ENCODE data around the gene BICDL1. TPM values are rescaled to one million over a fixed set of nuclear protein-coding genes. Genes with fewer than 3 reads are reported as not detected.

BICDL1 gene
- polyA plus RNA-seq, 1 of the 3 experiments (the other 2 are of a cell fraction): 0.35 TPM

GRCh38 chr12:120090206-120090605 lies 101.2 kb downstream of the BICDL1 start (continued):
- no peak for TF ChIP-seq PBX3 (IDR thresholded peaks at IDR 0.05)
- TF ChIP-seq IRF3 (IDR thresholded peaks at IDR 0.05; ENCODE audit: low read depth, low read length): no peak
- no peak for TF ChIP-seq EP300 (IDR thresholded peaks at IDR 0.05; ENCODE audit: borderline replicate concordance in 1 of 2, low read depth in 1 of 2, low read length in 1 of 2)
- no peak for TF ChIP-seq ELF1 (IDR thresholded peaks at IDR 0.05)

- 0 out of 2 replicates have a peak, but pooled peaks cover 3% of the 10 kb centered on the region for H4K20me1 ChIP-seq (ENCODE audit: insufficient read depth)
- no peak for DNase-seq
- 95% methylated on average over 16 of the region's 19 CpGs for WGBS (ENCODE audit: low lambda C conversion rate)
- H3K9me2 ChIP-seq: no peaks in the 10 kb centered on the region
- ChIA-PET CTCF (interaction anchor here (2.8 kb wide), 1 partner anchor 10 kb away, joined by 10 read pairs; no protein-coding TSS in a partner anchor), POLR2A (no interaction called here)
- H3K4me3 ChIP-seq (ENCODE audit: low read depth in 2 of 2, low read length in 1 of 2): no peak overlapping the region
- H3K4me2 ChIP-seq: no peak overlapping the region
- H3K4me1 ChIP-seq (ENCODE audit: control insufficient read depth in 1 of 2, insufficient read depth in 2 of 2, low read depth in 1 of 2, low read length in 1 of 2): peaks cover 0 to 51% of the 10 kb centered on the region in 2 experiments; a peak in 1 of 4 replicates
- no peaks in the 10 kb centered on the region for H3K27me3 ChIP-seq (ENCODE audit: insufficient read depth)
- no peak overlapping the region; a peak in 1 of 4 replicates for H3K27ac ChIP-seq (ENCODE audit: low read depth in 2 of 2, low read length in 1 of 2)
- peaks cover 7% of the 10 kb centered on the region for H3F3A ChIP-seq (replicated peaks; ENCODE audit: insufficient read depth)
- no peaks in the 10 kb centered on the region for H3K79me2 ChIP-seq (ENCODE audit: insufficient read depth)
- no peak overlapping the region for H3K9ac ChIP-seq
- peaks cover 0 to 13% of the 10 kb centered on the region in 2 experiments for H3K36me3 ChIP-seq (replicated peaks in 1 of 2; ENCODE audit: control insufficient read depth in 1 of 2, insufficient read depth in 2 of 2, low read length in 1 of 2)
- H3K9me3 ChIP-seq: no peaks in the 10 kb centered on the region
- no peak overlapping the region for H2AFZ ChIP-seq (ENCODE audit: low read depth)
- TF ChIP-seq USF1 (IDR thresholded peaks at IDR 0.05; ENCODE audit: borderline replicate concordance, low read depth) (no peak), SIN3A (IDR thresholded peaks at IDR 0.05; ENCODE audit: borderline replicate concordance, low read depth, low read length) (no peak), RCOR1 (IDR thresholded peaks at IDR 0.05; ENCODE audit: low read length) (no peak), EP300 (IDR thresholded peaks at IDR 0.05; ENCODE audit: borderline replicate concordance in 1 of 2, low read depth in 1 of 2, low read length in 1 of 2) (no peak), ZBTB33 (IDR thresholded peaks at IDR 0.05; ENCODE audit: borderline replicate concordance, low read depth) (no peak), YY1 (IDR thresholded peaks at IDR 0.05; ENCODE audit: low read depth) (no peak), MAX (IDR thresholded peaks at IDR 0.05; ENCODE audit: low read depth) (no peak), SMC3 (IDR thresholded peaks at IDR 0.05; ENCODE audit: low read depth, low read length) (no peak), GATA2 (CRISPR knock-in tag; IDR thresholded peaks at IDR 0.05) (no peak), ELF1 (IDR thresholded peaks at IDR 0.05) (no peak), FOSL2 (IDR thresholded peaks at IDR 0.05; ENCODE audit: borderline replicate concordance, low read depth) (no peak), USF2 (IDR thresholded peaks at IDR 0.05; ENCODE audit: borderline replicate concordance, low read depth, low read length) (no peak), TEAD4 (IDR thresholded peaks at IDR 0.05; ENCODE audit: borderline replicate concordance, insufficient read depth) (no peak), MXI1 (IDR thresholded peaks at IDR 0.05; ENCODE audit: low read depth, low read length) (no peak), TCF12 (IDR thresholded peaks at IDR 0.05) (no peak), RAD21 (IDR thresholded peaks at IDR 0.05; ENCODE audit: low read length) (no peak), NFIC (IDR thresholded peaks at IDR 0.05; ENCODE audit: borderline replicate concordance) (no peak), NRF1 (IDR thresholded peaks at IDR 0.05; ENCODE audit: low read depth, low read length) (no peak), JUND (IDR thresholded peaks at IDR 0.05) (no peak)
Observed at GRCh38 chr12:120090626-120091295, 101.7 kb downstream of the BICDL1 start.
